ENCODE data around the gene TBC1D10B.
A peak's percentile ranks its signal among the peaks of the same experiment; 100 is the strongest.

The TBC1D10B gene

DNA sequence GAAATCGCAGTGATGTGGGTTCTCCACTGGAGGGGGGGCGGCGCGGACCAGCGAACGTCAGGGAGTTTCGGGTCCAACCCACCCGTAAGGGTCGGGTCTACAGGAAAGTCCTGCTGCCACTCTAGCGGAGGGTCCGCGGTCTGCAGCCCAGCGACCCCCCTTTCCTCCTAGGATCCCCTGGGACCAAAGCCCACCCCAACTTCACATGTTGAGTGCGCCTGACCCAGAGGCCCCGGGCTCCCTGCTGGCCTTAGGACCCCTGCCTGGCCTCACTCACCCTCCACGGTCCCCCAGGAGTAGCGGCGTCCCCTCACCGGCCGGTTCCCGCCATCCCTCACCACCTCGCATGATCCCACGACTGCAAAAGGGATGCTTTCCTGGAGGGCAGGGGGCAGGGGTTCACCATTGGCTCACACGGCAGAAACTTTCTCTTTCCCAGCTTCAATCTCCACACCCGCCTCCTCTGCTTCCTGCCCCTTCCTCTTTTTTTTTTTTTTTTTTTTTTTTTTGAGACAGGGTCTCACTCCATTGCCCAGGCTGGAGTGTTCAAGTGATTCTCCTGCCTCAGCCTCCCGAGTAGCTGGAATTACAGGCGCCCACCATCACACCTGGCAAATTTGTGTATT, 9.0 kb upstream of the TBC1D10B start:
- peak overlapping the region; percentile 19 to 73; a peak in 3 of 4 replicates for H3K4me3 ChIP-seq (ENCODE audit: low read depth in 1 of 2, low read length in 2 of 2)
- DNase-seq (no peak), ATAC-seq (ENCODE audit: insufficient read depth, low read depth) (no peak)
- H3K27me3 ChIP-seq (ENCODE audit: insufficient read depth, low read length, poor library complexity): no peaks in the 10 kb centered on the region
- TF ChIP-seq EZH2 (IDR thresholded peaks at IDR 0.05; ENCODE audit: borderline replicate concordance, low read depth, low read length, severe bottlenecking): no peak
- TF ChIP-seq, protein P1, sequence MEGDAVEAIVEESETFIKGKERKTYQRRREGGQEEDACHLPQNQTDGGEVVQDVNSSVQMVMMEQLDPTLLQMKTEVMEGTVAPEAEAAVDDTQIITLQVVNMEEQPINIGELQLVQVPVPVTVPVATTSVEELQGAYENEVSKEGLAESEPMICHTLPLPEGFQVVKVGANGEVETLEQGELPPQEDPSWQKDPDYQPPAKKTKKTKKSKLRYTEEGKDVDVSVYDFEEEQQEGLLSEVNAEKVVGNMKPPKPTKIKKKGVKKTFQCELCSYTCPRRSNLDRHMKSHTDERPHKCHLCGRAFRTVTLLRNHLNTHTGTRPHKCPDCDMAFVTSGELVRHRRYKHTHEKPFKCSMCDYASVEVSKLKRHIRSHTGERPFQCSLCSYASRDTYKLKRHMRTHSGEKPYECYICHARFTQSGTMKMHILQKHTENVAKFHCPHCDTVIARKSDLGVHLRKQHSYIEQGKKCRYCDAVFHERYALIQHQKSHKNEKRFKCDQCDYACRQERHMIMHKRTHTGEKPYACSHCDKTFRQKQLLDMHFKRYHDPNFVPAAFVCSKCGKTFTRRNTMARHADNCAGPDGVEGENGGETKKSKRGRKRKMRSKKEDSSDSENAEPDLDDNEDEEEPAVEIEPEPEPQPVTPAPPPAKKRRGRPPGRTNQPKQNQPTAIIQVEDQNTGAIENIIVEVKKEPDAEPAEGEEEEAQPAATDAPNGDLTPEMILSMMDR (IDR thresholded peaks at IDR 0.05; ENCODE audit: borderline replicate concordance, extremely low read depth, low read length, poor library complexity, severe bottlenecking): peak; percentile 11
- peaks cover 79% of the 10 kb centered on the region for H3K4me1 ChIP-seq (ENCODE audit: insufficient read depth, low read length)
- peak overlapping the region; percentile 37; the same call in 1 of the 2 replicates for H2AFZ ChIP-seq (ENCODE audit: low read depth, low read length)
- peak overlapping the region; percentile 92 for H3K4me2 ChIP-seq (ENCODE audit: insufficient read depth, low read length)
- peak overlapping the region; percentile 91 for H3K9ac ChIP-seq (ENCODE audit: low read depth, low read length)
- peak overlapping the region; percentile 99 for H3K27ac ChIP-seq (ENCODE audit: low read length)
- H3K9me3 ChIP-seq (ENCODE audit: insufficient read depth, low read length, severe bottlenecking): no peaks in the 10 kb centered on the region
- peaks cover 3% of the 10 kb centered on the region; the same call in 1 of the 2 replicates for H4K20me1 ChIP-seq (ENCODE audit: insufficient read depth, low read length)
- H3K79me2 ChIP-seq (ENCODE audit: insufficient read depth, low read length): peaks cover 48% of the 10 kb centered on the region
- H3K36me3 ChIP-seq (ENCODE audit: insufficient read depth, low read length): peaks cover 18% of the 10 kb centered on the region

DNA sequence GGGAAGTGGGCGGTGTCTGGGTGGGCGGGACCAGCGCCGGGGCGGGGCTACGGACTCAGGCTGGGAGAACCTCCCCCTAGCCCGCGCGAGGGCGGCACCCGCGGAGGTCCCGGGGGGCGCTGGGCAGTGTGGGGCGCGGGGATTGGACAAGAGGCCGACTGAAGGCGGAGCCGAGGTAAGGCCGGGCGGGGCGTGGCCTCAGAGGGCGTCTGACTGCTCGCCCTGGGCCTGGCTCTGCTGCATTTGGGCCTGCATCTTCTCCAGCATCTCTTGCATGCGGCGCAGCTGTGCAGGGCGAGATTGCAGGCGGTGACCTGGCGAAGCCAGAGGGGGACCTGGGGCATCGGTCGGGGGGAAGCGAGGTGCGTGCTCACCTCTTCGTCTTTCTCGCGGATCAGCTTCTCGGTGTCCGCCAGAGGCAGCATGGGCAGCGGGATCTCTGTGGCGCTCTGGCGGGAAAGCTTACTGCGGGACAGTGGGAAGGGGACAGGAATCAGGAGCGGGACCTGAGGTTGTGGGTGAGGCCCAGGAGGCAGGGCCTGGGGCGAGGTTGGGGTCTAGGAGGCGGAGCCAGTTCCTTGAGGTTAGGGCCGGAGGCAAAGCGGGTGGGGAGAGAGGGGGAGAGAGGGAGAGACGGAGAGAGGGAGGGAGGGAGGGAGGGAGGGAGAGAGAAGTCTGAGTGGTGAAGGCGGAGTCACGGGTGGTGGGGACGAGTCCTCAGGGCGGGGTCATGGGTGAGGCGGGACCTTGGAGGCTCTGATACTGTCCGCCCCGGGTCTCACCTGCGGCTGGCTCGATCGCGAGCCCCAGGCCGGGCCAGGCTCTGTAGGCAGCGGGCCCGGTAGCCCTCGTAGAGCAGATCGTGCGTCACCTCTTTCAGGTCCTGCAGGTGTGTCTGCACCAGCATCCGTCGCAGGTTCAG, 8.2 kb upstream of the TBC1D10B start:
- H3K36me3 ChIP-seq (ENCODE audit: insufficient read depth, low read length): peaks cover 18% of the 10 kb centered on the region
- peak overlapping the region; percentile 91 for H3K9ac ChIP-seq (ENCODE audit: low read depth, low read length)
- ATAC-seq (ENCODE audit: insufficient read depth, low read depth) (peak; percentile 76), DNase-seq (peak; percentile 100)
- H3K27me3 ChIP-seq (ENCODE audit: insufficient read depth, low read length, poor library complexity): no peaks in the 10 kb centered on the region
- H3K9me3 ChIP-seq (ENCODE audit: insufficient read depth, low read length, severe bottlenecking): no peaks in the 10 kb centered on the region
- H3K4me2 ChIP-seq (ENCODE audit: insufficient read depth, low read length): peak overlapping the region; percentile 92
- H2AFZ ChIP-seq (ENCODE audit: low read depth, low read length): peak overlapping the region; percentile 72
- H4K20me1 ChIP-seq (ENCODE audit: insufficient read depth, low read length): peaks cover 3% of the 10 kb centered on the region; the same call in 1 of the 2 replicates
- H3K27ac ChIP-seq (ENCODE audit: low read length): peak overlapping the region; percentile 98
- peaks cover 48% of the 10 kb centered on the region for H3K79me2 ChIP-seq (ENCODE audit: insufficient read depth, low read length)
- H3K4me1 ChIP-seq (ENCODE audit: insufficient read depth, low read length): peaks cover 71% of the 10 kb centered on the region
- TF ChIP-seq, protein P1 (IDR thresholded peaks at IDR 0.05; ENCODE audit: borderline replicate concordance, extremely low read depth, low read length, poor library complexity, severe bottlenecking): peak; percentile 25
- no peak for TF ChIP-seq EZH2 (IDR thresholded peaks at IDR 0.05; ENCODE audit: borderline replicate concordance, low read depth, low read length, severe bottlenecking)
- H3K4me3 ChIP-seq (ENCODE audit: low read depth in 1 of 2, low read length in 2 of 2): peak overlapping the region; percentile 51 to 73

DNA sequence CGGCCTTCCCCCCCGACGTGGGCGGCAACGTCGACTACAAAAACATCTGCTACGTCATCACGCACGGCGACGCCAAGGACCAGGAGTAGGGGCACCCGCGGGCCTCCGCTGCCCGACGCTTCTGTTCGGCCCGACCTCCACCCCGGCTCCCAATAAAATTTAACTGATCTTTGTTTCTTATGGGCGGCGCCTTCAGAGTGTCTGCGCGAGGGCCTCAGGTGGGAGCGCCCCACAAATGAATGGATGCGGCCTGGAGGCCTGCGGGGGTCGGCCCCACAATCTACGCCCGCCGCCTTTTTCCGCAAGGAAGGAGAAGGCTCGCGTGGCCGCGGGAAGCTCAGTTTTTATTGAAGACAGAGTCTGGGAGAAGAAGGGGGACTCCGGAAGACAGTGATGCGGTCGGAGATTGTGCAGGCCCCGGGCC, 7.5 kb upstream of the TBC1D10B start:
- no peaks in the 10 kb centered on the region for H3K27me3 ChIP-seq (ENCODE audit: insufficient read depth, low read length, poor library complexity)
- H3K9ac ChIP-seq (ENCODE audit: low read depth, low read length): peak overlapping the region; percentile 91
- ATAC-seq (ENCODE audit: insufficient read depth, low read depth) (peak; percentile 39), DNase-seq (peak; percentile 92)
- peak overlapping the region; percentile 51 to 64 for H3K4me3 ChIP-seq (ENCODE audit: low read depth in 1 of 2, low read length in 2 of 2)
- peaks cover 48% of the 10 kb centered on the region for H3K79me2 ChIP-seq (ENCODE audit: insufficient read depth, low read length)
- peak overlapping the region; percentile 98 for H3K27ac ChIP-seq (ENCODE audit: low read length)
- peak overlapping the region; percentile 83 for H2AFZ ChIP-seq (ENCODE audit: low read depth, low read length)
- peaks cover 64% of the 10 kb centered on the region for H3K4me1 ChIP-seq (ENCODE audit: insufficient read depth, low read length)
- H3K4me2 ChIP-seq (ENCODE audit: insufficient read depth, low read length): peak overlapping the region; percentile 92
- H3K9me3 ChIP-seq (ENCODE audit: insufficient read depth, low read length, severe bottlenecking): no peaks in the 10 kb centered on the region
- no peak for TF ChIP-seq EZH2 (IDR thresholded peaks at IDR 0.05; ENCODE audit: borderline replicate concordance, low read depth, low read length, severe bottlenecking)
- TF ChIP-seq, protein P1 (IDR thresholded peaks at IDR 0.05; ENCODE audit: borderline replicate concordance, extremely low read depth, low read length, poor library complexity, severe bottlenecking): no peak
- H4K20me1 ChIP-seq (ENCODE audit: insufficient read depth, low read length): peaks cover 3% of the 10 kb centered on the region; the same call in 1 of the 2 replicates
- peaks cover 18% of the 10 kb centered on the region for H3K36me3 ChIP-seq (ENCODE audit: insufficient read depth, low read length)
